IPS DF 6.9 (cell line): ENCODE measurements around the gene COPZ1.

Source experiments
- DNase-seq: peaks from one replicate; pipeline ENCODE4 v3.0.0-alpha.2; 2013; ENCODE audit warnings: low read depth, low spot score
- H3K27ac ChIP-seq: one replicate; pipeline ENCODE4 v1.5.1; 2013; ENCODE audit warnings: low read length, control low read depth
- H3K27me3 ChIP-seq: 2 replicates; pipeline ENCODE4 v1.6.1; 2013; ENCODE audit warnings: mild to moderate bottlenecking, low read length; ENCODE audit not compliant: control insufficient read depth, insufficient read depth
- H3K36me3 ChIP-seq: 2 replicates; pipeline ENCODE4 v1.6.1; 2013; ENCODE audit warnings: low read length; ENCODE audit not compliant: control insufficient read depth, insufficient read depth
- H3K4me1 ChIP-seq: 2 replicates; pipeline ENCODE4 v1.6.1; 2013; ENCODE audit warnings: low read length; ENCODE audit not compliant: control insufficient read depth, insufficient read depth
- H3K4me3 ChIP-seq: 2 replicates; pipeline ENCODE4 v1.5.1; 2013; ENCODE audit warnings: mild to moderate bottlenecking, low read length
- H3K9me3 ChIP-seq: 2 replicates; pipeline ENCODE4 v1.6.1; 2013; ENCODE audit warnings: low read length, inconsistent platforms; ENCODE audit not compliant: control insufficient read depth, insufficient read depth
- WGBS: extraction: QIAGEN DNeasy Blood & Tissue Kit; methylation state at CpG from one replicate; pipeline ENCODE4 v1.1.7; 2013; ENCODE audit warnings: mixed read lengths, missing lambda C conversion rate; ENCODE audit not compliant: insufficient read length, insufficient coverage; 5-methylcytosine and 5-hydroxymethylcytosine counted together

COPZ1 gene

DNA sequence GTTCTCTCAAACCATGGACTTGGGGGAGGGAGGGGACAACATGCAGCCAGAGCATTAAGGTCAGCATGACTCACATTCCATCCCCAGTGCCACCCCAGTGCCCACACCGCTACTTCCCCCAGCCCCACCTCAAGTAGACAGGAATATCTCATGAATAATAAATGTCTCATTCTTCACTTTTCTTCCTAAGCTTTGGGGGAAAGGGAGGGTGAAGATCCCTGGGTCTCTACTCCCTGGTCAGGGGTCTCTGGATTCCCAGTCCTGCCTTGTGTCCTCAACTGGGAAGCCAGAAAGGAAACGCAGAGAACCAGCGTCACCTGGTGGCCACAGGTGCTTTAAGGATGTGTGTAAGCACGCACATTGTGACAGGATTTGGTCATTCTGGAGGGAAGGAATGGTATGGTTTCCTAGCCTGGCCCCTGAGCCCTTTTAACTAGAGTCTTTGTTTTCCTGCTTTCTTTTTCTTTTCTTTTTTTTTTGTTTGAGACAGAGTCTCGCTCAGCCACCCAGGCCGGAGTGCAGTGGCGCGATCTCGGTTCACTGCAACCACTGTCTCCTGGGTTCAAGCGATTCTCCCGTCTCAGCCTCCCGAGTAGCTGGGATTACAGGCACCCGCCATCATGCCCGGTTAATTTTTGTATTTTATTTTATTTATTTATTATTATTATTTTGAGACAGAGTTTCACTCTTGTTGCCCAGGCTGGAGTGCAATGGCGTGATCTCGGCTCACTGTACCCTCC lies 36.0 kb downstream of the COPZ1 start:
- no peak overlapping the region for H3K27ac ChIP-seq
- no peaks in the 10 kb centered on the region for H3K36me3 ChIP-seq
- H3K4me3 ChIP-seq = no peak overlapping the region
- no peaks in the 10 kb centered on the region for H3K9me3 ChIP-seq
- no peaks in the 10 kb centered on the region for H3K27me3 ChIP-seq
- no peak for DNase-seq
- no CpG with 5 or more reads among the region's 16 CpGs for WGBS
- peaks cover 7% of the 10 kb centered on the region; the same call in 1 of the 2 replicates for H3K4me1 ChIP-seq

DNA sequence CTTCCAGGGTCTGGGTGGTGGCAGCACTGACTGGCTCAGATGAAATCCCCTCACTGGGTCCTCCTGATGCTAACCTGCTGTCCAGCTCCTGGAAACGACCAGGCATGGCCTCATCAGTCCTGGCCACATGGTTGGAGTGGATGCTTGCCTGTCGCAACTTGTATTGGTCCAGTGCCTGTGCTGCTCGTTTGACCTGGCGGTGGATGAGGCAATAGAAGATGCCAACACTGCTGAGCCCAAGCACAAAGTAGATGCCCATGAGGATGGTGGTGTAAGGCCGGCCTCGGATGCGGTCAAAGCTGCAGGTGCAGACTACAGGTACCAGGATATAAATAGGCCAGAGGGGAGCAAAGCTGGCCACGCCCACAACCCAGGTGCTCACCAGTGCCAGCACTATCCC lies 38.1 kb downstream of the COPZ1 start:
- no peak for DNase-seq
- Histone ChIP-seq H3K27ac (no peak overlapping the region), H3K4me1 (no peaks in the 10 kb centered on the region; the same call in 1 of the 2 replicates), H3K27me3 (no peaks in the 10 kb centered on the region; the same call in 1 of the 2 replicates), H3K4me3 (no peak overlapping the region), H3K9me3 (no peaks in the 10 kb centered on the region), H3K36me3 (no peaks in the 10 kb centered on the region)
- no CpG with 5 or more reads among the region's 8 CpGs for WGBS

DNA sequence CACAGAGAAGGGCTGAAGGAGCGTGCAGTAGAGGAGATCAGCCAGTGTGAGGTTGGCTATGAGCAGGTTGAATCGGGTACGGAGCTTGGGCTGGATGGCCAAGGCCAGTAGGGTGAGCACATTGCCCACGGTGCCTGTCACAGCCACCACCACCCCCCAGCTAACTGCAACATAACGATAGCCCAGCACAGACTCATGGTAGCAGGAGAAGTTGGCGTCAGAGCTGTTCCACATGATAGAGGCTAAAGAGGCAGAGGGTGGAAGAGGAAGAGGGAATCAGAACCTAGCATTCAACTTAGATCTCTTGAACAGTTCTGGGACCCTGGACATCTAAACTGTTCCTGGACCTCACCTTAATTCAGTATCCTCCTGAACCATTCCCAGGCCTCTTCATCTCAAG lies 38.7 kb downstream of the COPZ1 start:
- Histone ChIP-seq H3K4me3 (no peak overlapping the region), H3K27ac (no peak overlapping the region), H3K9me3 (no peaks in the 10 kb centered on the region), H3K27me3 (no peaks in the 10 kb centered on the region; the same call in 1 of the 2 replicates), H3K4me1 (no peaks in the 10 kb centered on the region; the same call in 1 of the 2 replicates), H3K36me3 (no peaks in the 10 kb centered on the region)
- no peak for DNase-seq
- no CpG with 5 or more reads among the region's 6 CpGs for WGBS

DNA sequence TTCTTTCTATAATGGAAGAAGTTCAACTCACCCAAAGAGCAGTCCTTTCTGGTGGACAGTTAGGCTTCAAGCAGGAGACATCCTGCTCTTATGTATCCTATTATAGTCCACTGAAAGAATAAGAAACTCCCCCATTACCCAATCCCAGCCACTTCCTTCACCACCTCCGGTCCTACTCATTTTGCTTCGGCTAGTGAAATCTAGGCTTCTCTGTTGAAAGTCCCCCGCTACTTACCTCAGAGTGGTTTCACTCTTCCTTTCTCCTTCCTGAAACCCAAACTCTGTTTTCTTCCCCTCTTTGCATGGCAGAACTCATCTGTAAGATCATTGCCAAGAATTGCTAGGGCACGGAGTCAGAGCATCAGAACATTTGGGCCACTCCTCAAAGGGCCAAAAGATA lies 39.5 kb downstream of the COPZ1 start, which contains the start of gene GPR84:
Gene GPR84, minus strand, starts transcription at position 74 of the 400 bp plus-strand sequence. CDS start 635 bp downstream, outside the sequence.
- Histone ChIP-seq H3K27ac (no peak within 1 kb of the TSS), H3K4me3 (no peak within 1 kb of the TSS), H3K4me1 (peaks cover under 1% of the 10 kb centered on the region), H3K27me3 (peaks cover under 1% of the 10 kb centered on the region; the same call in 1 of the 2 replicates), H3K9me3 (no peaks in the 10 kb centered on the region), H3K36me3 (no peaks in the 10 kb centered on the region)
- no peak for DNase-seq
- WGBS = no CpG with 5 or more reads among the region's 4 CpGs

DNA sequence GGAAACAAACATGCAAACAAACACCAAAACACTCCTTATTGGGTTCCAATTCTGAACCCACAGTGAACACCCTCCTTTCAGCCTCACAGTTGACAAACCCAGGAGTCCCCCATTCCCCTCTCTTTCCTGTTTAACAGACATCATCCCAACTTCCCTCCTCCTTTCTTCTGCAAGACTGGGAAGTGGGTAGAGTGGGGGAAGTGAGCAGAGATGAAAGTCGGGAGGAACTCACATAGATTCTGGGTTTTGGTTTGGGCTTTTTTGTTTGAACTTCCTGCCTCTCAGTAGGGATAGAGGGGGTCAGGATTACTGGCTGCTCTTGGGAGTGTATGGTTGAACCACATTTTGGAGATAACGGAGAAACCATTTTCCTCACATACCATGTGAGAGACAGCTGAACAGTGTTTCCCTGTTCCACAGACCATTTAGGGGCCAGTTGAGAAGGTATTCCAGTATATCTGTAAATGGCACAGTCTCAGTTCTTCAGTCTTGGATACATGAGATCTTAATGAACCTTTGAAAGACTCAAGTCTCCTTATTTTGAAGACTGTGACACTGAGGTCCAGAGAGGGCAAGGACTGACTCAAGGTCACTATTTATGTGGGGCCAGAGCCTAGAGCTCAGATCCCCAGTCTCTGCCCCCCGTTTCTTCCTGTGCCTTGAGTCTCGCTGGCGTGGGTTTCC lies 43.2 kb downstream of the COPZ1 start:
- no peak overlapping the region for H3K27ac ChIP-seq
- peaks cover 2% of the 10 kb centered on the region; the same call in 1 of the 2 replicates for H3K27me3 ChIP-seq
- 0 out of 2 replicates have a peak, but pooled peaks cover 4% of the 10 kb centered on the region for H3K36me3 ChIP-seq
- no CpG with 5 or more reads among the region's 5 CpGs for WGBS
- no peak for DNase-seq
- H3K9me3 ChIP-seq = no peaks in the 10 kb centered on the region
- peaks cover 4% of the 10 kb centered on the region for H3K4me1 ChIP-seq
- no peak overlapping the region for H3K4me3 ChIP-seq

DNA sequence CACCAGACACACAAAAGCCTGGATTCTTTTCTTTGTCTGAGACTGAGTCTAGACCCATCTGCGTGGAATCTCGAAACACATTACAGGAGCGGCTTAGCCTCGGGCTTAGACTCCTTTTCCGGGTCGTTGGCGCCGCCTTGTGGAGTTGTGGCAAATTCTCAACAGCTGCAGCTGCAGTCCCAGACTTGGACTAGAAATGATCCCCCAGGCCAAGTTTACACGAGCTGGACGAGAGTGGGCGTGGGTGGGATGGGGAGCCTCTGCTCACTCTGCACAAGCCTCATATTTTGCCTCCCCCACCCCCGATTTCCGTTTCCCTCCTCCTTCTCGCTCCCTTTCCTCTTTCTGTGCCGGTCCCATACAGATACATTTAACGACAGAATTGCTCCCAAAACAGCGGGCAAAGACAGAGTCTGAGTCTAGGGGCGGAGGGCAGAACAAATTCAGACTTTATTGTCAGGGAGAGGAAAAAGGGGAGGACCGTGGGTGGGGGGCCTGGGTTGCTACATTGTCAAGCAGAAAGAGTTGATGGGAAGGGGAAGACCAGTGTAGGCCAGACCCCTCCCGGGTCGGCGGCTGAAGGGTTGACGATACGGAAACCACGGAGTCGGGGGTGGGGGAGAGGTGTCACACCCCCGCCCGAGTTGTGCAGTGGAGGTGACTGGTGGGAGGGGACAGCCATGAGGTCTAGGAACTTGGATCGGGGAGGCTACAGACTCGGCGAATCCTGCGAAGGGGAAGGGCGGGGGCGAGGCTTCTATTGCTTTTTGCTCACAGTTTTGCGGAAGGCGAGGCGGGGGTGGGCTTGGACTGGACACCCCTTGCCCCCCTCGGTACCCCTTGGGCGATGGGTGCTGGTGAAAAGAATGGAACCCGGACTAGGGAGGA lies 44.0 kb downstream of the COPZ1 start:
- Histone ChIP-seq H3K4me1 (peaks cover 4% of the 10 kb centered on the region), H3K27ac (no peak overlapping the region), H3K27me3 (peaks cover 2% of the 10 kb centered on the region; the same call in 1 of the 2 replicates), H3K4me3 (peak overlapping the region; percentile 12; the same call in 1 of the 2 replicates), H3K36me3 (0 out of 2 replicates have a peak, but pooled peaks cover 4% of the 10 kb centered on the region), H3K9me3 (no peaks in the 10 kb centered on the region)
- WGBS = no CpG with 5 or more reads among the region's 40 CpGs
- no peak for DNase-seq

DNA sequence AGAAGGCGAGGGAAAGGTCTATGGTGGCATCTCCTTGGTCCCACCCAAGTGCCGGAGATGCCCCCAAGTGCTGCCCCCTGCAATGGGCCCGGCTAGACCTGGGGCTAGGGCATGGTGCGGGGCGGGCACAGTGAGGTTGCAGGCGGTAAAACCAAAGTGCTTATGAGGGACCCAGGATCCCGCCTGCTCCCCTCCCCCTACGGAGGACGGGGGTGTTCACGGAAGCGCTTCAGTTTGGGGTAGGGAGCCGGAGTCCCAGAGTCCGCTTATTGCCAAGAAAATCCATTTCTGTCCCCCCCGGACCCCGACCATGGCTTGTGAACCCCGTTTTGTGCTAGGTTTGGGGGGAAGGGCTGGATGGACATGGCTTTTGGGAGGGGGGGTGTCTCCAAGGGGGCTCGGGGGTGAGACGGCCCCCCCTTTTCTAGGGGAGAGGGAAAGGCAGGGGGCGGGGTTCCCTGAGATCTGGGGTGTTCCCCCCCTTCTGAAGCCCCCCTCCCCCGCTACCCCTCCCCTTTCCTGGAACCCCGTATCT lies 44.7 kb downstream of the COPZ1 start:
- H3K27me3 ChIP-seq = peaks cover 2% of the 10 kb centered on the region; the same call in 1 of the 2 replicates
- H3K36me3 ChIP-seq = 0 out of 2 replicates have a peak, but pooled peaks cover 4% of the 10 kb centered on the region
- no peaks in the 10 kb centered on the region for H3K9me3 ChIP-seq
- WGBS = no CpG with 5 or more reads among the region's 21 CpGs
- H3K4me1 ChIP-seq = peaks cover 4% of the 10 kb centered on the region
- H3K27ac ChIP-seq = no peak overlapping the region
- no peak for DNase-seq
- H3K4me3 ChIP-seq = peak overlapping the region; percentile 12; the same call in 1 of the 2 replicates

DNA sequence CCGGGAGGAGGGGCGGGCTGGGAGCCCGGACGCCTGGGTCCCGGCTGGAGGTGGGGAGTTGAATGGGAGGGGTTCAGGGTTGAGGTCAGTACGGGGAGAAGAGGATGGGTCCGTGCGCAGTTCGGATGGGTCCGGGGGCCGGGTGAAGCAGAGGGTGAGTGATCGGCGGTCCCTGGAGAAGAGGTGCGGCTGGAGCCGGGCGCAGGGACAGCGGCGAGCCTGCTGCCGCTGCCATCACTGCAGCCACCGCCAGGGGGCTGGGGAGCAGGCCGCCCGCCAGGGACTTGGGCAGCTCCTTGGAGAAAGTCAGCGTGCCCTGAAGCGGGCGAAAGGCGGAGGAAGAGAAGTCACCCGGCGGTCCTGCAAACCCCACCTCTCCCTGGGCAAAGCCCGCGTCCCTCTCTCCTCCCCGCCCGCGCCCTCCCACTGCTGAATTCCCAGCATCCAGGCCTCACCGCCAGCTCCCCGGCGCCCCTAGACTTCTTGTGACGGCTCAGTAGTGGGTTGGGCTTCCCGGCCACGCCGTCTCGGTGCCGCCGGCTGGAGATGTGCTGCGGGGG lies 45.3 kb downstream of the COPZ1 start:
- Histone ChIP-seq H3K27me3 (peaks cover 2% of the 10 kb centered on the region; the same call in 1 of the 2 replicates), H3K36me3 (0 out of 2 replicates have a peak, but pooled peaks cover 4% of the 10 kb centered on the region), H3K4me3 (peak overlapping the region; percentile 26; the same call in 1 of the 2 replicates), H3K4me1 (peaks cover 4% of the 10 kb centered on the region), H3K9me3 (no peaks in the 10 kb centered on the region), H3K27ac (no peak overlapping the region)
- WGBS = no CpG with 5 or more reads among the region's 44 CpGs
- no peak for DNase-seq

DNA sequence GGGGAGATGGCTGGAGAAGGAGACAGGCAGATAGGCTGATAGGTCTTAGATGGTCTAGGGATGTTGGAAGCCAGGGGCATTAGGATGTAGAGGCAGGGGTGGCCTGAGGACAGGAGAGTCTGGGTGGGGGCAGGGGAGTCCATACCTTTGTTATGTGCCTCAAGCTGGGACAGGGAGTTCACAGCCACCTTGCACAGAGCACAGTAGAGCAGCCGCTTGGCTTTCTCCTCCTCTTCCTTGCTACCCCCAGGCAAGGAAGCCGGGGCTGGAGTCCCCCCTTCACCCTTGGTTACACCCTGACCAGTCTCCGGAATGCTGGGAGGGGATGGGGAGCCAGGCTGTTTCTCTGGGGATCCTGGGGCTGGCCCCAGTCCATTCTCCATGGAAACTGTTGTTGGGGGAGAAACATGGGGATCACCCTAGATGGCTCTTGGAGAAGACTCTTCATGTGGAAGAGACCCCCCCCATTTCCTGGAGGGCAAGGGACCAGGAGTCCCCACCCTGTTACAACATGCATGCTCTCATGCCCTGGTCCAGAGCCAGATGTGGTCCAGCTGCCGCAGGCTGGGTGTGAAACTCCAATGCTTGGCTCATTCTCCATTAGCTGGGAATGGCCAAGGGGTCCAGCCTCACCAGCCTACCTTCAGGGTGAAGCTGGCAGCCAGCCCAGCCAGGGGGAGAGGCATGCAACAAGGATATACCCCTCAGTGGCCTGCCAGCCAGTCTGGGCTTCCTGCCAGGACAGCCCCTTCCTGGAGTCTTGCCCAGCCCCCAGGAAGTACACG lies 46.6 kb downstream of the COPZ1 start:
- WGBS = no CpG with 5 or more reads among the region's 5 CpGs
- no peak for DNase-seq
- H3K9me3 ChIP-seq = no peaks in the 10 kb centered on the region
- H3K27me3 ChIP-seq = peaks cover 2% of the 10 kb centered on the region; the same call in 1 of the 2 replicates
- H3K4me3 ChIP-seq = no peak overlapping the region
- H3K27ac ChIP-seq = no peak overlapping the region
- peaks cover 4% of the 10 kb centered on the region for H3K4me1 ChIP-seq
- 0 out of 2 replicates have a peak, but pooled peaks cover 4% of the 10 kb centered on the region for H3K36me3 ChIP-seq
